H54 (cell line): ENCODE results near the gene MAML2.

Experiments used
- DNase-seq: peaks from one replicate; pipeline ENCODE4 v3.0.0; 2011; ENCODE audit warnings: low spot score, mixed read lengths; ENCODE audit not compliant: insufficient read length
- FAIRE-seq: peaks from 3 replicates; lab custom pipeline; 2011; peaks lifted over from hg19 to GRCh38; lab: Jason Lieb, UNC
- POLR2A ChIP-seq: IDR thresholded peaks from 2 replicates; pipeline ENCODE4 v1.6.1; 2011; ENCODE audit warnings: low read depth, mild to moderate bottlenecking, low read length

The MAML2 gene

GRCh38 chr11:96019810-96020747 is 322.9 kb downstream of the MAML2 start:
- FAIRE-seq: no peak
- DNase-seq: no peak
- TF ChIP-seq POLR2A: no peak

DNA sequence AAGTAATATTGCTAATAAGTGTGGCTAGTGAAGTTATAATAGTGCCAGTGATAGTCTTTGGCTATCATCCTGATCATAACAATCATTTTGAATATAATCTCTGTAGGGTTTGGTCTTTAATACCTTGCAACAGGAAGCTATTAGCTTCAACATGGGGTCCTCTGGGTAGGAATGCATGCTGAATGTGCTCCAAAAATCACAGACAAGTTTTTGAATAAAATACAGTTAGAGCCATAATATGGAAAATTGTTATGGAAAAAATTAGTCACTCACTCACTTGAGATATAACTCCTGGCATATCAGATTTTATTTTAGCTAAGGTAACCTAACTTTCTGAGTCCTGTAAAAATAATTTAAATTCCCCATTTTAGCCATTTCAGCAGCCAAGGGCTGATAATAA is 323.7 kb downstream of the MAML2 start:
- DNase-seq (no peak), FAIRE-seq (no peak)

DNA sequence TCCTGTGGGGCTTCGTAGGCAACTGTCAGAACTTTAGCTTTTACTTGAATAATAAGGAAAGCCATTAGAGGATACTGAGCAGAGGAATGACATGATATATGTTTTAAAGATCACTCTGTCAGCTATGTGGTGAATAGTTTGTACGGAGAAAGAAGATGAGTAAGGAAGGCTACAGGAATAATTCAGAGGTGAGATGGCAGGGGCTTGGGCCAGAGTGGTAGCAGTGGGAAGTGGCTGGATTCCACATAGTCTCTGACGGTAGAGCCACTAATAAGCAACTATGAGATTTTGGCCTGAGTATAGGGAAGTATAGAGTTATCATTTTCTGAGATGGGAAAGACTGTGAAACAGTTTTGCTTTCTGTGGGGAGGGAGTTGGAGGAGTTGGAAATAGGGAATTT is 325.1 kb downstream of the MAML2 start:
- FAIRE-seq (no peak), DNase-seq (no peak)
- TF ChIP-seq POLR2A: no peak

More for the DNA sequence above, 323.7 kb downstream of the MAML2 start:
- no peak for TF ChIP-seq POLR2A

- DNase-seq (no peak), FAIRE-seq (no peak)
- TF ChIP-seq POLR2A: no peak
Measured at GRCh38 chr11:96016978-96017502, 326.0 kb downstream of the MAML2 start.

DNA sequence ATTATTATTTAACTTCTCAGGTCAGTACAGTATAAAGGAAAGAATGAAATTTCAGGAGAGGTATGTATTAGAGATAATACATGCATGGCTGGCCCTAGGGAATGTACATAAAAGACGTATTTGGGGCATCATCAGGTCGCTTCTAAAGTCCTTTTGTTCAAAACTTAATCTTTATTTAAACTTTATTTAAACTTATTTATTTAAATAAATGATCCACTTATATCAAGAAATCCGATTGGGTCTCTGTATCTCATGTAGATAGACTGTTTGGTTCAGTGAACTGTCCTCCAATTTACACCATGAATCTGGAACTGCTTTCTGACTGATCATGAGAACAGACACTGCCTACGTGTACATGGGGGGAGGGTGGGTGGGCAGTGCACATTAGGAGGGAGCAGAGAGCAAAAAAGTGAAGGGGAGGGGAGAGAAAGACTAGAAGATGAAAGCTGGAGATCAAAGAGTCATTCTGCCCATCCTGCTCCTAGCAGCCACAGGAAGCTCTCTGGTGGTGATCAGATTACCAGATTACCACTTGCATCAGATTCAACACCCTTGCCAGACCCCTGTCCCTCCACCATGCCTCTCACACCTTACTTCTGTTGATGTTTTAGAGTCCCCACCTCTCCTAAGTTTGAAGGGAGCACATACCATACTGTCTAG is 327.0 kb downstream of the MAML2 start:
- DNase-seq (no peak), FAIRE-seq (no peak)
- TF ChIP-seq POLR2A: no peak

- peak; percentile 19 for DNase-seq
- TF ChIP-seq POLR2A: no peak
- FAIRE-seq: peak; percentile 50
Measured at GRCh38 chr11:96014217-96014616, 328.8 kb downstream of the MAML2 start.

GRCh38 chr11:96013461-96014213 is 329.4 kb downstream of the MAML2 start:
- DNase-seq: no peak
- TF ChIP-seq POLR2A: no peak
- no peak for FAIRE-seq

- FAIRE-seq (no peak), DNase-seq (no peak)
- no peak for TF ChIP-seq POLR2A
Measured at GRCh38 chr11:96012086-96012824, 330.7 kb downstream of the MAML2 start.

DNA sequence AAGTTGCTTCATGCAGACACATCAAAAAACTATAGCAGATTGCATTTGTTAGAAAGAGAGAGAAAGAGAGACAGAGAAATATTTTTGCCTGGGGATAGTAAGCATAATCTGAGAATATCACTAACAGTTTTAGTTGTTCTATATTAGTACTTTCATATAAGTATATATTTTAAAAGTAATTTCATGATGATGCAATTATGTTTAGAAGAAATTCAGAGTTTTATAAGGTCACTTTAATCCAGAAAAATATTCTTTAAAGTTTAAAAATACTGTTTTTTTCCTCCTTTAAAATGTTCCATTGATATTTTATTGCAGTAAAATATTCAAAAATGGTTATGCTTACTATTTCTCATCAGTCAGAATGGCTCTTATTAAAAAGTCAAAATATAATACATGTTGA is 332.3 kb downstream of the MAML2 start:
- FAIRE-seq (no peak), DNase-seq (no peak)
- no peak for TF ChIP-seq POLR2A

DNA sequence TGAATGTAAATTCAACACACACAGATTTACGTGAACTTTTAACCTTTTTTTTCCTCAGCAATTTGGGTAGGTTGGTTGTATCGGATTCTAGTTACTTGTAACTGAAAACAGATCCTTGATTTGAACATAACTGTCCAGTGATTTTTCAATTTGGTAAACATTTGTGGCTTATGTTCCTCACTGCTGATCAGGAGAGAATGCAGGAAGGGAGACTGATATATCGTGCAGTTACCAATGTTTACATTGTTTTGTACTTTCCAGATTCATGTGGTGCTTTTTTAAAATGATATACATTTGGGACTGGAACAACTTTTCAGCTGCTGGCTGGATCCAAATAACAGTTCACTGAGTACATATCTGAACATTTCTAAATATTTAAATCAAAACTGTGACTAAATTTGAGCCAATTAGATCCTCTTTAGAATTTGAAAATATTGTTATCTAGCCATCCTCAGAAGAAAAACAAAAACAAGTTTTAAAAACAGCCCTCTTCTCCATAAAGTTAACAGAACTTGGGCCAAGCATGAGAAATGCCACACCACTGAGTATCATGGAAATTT is 334.8 kb downstream of the MAML2 start:
- DNase-seq: no peak
- no peak for FAIRE-seq
- no peak for TF ChIP-seq POLR2A

DNA sequence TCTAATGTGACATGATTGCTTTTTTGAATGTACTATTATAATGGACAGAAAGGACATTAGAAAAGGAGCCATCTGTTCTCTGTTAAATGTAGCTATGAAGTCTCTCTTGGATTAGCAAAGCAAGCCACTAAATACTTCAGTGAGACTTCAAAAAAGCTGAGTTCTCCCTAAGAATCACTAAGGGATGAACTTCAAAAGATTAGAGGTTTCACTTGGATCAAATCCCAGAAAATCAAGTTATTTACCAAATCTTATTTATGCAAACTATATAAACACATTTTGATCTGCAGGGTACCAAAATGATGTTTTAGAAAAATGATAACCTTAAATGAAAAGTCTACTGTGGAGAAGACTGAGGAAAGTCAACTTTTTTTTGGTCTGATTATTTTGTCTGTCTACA is 337.0 kb downstream of the MAML2 start:
- no peak for DNase-seq
- no peak for TF ChIP-seq POLR2A
- FAIRE-seq: no peak

GRCh38 chr11:96004862-96005261 is 338.1 kb downstream of the MAML2 start:
- no peak for TF ChIP-seq POLR2A
- FAIRE-seq (no peak), DNase-seq (no peak)

- FAIRE-seq (no peak), DNase-seq (no peak)
- TF ChIP-seq POLR2A: no peak
Measured at GRCh38 chr11:96002754-96003290, 340.2 kb downstream of the MAML2 start.
